Memory B cell (primary cell): ENCODE measurements around the gene TUBB2B.

Experiments used
- ATAC-seq: fragments of 150-1000 bp; cut with Tn5 transposase; 2 replicates; pipeline ENCODE4 v1.10.0; 2021; ENCODE audit warnings: low read depth, mild to moderate bottlenecking, moderate library complexity
- DNase-seq, 2 donors: peaks; one replicate each; pipeline ENCODE4 v3.0.0; 2022; ENCODE audit warnings: low spot score in 2 of 2
- H3K27ac Mint-ChIP-seq: one replicate; pipeline ENCODE4 v1.8.0; 2022; ENCODE audit warnings: mild to moderate bottlenecking, moderate library complexity, mixed read lengths
- H3K27me3 Mint-ChIP-seq: one replicate; pipeline ENCODE4 v1.8.0; 2022; ENCODE audit warnings: mixed read lengths
- H3K36me3 Mint-ChIP-seq: one replicate; pipeline ENCODE4 v1.8.0; 2022; ENCODE audit warnings: mild to moderate bottlenecking, mixed read lengths
- H3K4me1 Mint-ChIP-seq: one replicate; pipeline ENCODE4 v1.8.0; 2022; ENCODE audit warnings: mixed read lengths
- H3K4me3 Mint-ChIP-seq: one replicate; pipeline ENCODE4 v1.8.0; 2022; ENCODE audit warnings: mild to moderate bottlenecking, moderate library complexity, mixed read lengths
- H3K9me3 Mint-ChIP-seq: one replicate; pipeline ENCODE4 v1.8.0; 2022; ENCODE audit warnings: mixed read lengths

Gene TUBB2B

DNA sequence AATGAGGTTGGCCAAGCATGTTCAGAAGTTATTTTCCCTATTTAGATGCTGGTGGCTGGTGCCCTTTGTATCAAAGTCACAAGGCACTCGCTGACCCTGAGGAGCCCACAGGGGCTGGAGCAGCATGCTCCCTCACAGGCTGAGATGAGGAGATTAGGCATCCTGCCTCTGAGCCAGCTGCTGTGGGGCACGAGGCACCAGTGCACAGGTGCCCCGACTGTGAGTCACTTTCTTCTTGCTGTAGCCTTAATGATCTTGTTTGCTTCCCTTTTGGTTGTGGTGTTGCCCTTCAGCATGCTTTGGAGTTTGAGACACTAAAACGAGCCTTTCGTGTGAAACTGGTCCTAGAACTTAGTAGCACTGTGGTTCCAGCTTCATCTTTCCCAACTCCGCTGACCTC, 35.6 kb upstream of the TUBB2B start:
- no peak overlapping the region for H3K4me3 Mint-ChIP-seq

DNA sequence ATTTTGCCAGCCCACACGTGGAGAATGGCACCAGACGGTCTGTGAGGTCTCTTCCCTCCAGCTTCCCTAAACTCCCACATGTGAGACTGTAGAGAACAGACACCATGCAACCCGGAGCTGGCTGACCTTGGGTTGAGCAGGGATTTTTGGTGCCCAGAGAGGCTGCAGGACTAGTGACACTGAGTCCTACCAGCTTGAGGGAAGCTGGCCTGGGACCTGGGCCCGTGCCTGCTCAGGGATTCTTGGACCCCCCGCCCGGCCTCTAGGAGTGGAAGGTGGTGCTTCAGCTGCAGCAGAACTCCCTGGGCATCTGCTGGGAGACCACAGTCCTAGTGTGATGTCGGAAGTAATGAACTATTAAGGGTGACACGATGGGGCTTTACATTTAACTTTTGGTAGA, 34.5 kb upstream of the TUBB2B start:
- Mint-ChIP-seq H3K36me3 (no peaks in the 10 kb centered on the region), H3K4me3 (no peak overlapping the region), H3K4me1 (peaks cover 24% of the 10 kb centered on the region), H3K27ac (no peak overlapping the region), H3K27me3 (no peaks in the 10 kb centered on the region), H3K9me3 (no peaks in the 10 kb centered on the region)
- DNase-seq (no peak), ATAC-seq (no peak)

More for the DNA sequence above, 35.6 kb upstream of the TUBB2B start:
- no peaks in the 10 kb centered on the region for H3K9me3 Mint-ChIP-seq
- no peak for DNase-seq
- H3K27me3 Mint-ChIP-seq, result no peaks in the 10 kb centered on the region
- H3K27ac Mint-ChIP-seq, result peak overlapping the region; percentile 33
- H3K4me1 Mint-ChIP-seq, result peaks cover 24% of the 10 kb centered on the region
- no peak for ATAC-seq
- H3K36me3 Mint-ChIP-seq, result peaks cover 2% of the 10 kb centered on the region

DNA sequence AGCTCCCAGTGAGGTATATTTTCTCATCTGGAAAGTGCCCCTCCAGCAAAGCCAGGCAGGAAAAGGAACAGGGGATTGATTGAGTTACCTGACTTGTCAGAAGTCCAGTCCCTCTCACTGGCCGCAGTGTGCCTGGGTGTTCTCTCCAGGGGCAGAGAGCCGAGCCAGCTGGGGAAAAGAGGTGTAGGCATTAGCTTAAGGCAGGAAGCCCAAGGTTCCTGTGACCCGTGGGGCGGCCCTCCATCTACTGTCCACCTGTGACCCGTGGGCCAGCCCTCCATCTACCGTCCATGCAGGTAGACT, 34.0 kb upstream of the TUBB2B start:
- Mint-ChIP-seq H3K27ac (no peak overlapping the region), H3K4me1 (peaks cover 24% of the 10 kb centered on the region), H3K36me3 (no peaks in the 10 kb centered on the region), H3K9me3 (no peaks in the 10 kb centered on the region), H3K4me3 (no peak overlapping the region), H3K27me3 (no peaks in the 10 kb centered on the region)
- no peak for DNase-seq
- no peak for ATAC-seq

DNA sequence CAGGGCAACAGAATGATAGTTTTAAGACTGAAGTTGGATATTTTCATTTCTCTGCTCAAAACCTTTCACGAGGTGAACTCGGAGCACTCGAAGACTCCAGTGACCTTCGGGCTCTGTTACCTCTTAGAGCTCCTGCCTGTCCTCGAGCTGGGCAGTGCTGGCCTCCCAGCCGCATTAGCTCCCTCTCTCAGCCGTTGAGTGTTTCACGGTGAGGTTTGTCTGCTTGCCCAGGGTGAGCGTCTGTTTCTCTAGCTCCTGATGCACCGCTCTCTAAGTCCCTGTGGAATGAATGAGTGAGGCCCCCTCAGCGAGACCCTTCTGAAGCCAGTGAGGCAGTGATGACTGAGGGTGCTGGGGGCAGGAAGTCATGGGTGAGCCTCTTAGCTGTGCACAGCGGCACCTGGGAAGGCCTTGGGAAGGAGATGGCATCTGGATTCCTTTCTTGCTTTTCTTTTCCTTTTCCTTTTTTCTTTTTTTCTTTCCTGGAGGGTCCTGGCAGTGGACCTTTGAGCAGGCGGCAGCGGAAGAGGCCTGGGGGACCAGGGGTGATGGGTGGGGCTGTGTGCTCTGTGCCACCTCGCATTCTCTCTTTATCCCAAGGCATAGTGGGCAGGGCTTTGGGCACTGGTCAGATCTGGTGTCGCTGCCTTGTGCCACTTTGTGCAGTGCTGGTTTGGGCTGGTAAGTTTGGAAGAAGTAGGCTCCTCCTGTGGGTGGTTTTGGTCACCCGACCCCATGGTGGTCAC, 33.5 kb upstream of the TUBB2B start:
- Mint-ChIP-seq H3K36me3 (no peaks in the 10 kb centered on the region), H3K4me3 (peak overlapping the region; percentile 61), H3K27ac (no peak overlapping the region), H3K4me1 (peaks cover 24% of the 10 kb centered on the region), H3K9me3 (no peaks in the 10 kb centered on the region), H3K27me3 (no peaks in the 10 kb centered on the region)
- ATAC-seq (no peak), DNase-seq (no peak)

DNA sequence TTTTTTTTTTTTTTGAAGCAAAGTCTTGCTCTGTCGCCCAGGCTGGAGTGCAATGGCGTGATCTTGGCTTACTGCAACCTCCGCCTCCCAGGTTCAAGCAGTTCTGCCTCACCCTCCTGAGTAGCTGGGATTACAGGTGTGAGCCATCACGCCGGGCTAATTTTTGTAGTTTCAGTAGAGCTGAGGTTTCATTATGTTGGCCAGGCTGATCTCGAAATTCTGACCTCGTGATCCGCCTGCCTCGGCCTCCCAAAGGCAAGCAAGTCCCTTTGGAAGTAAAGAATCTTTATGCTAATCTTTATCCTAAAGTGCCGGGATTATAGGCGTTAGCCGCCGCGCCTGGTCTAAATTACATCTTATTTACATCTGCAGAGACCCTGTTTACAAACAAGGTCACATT, 32.8 kb upstream of the TUBB2B start:
- peak overlapping the region; percentile 61 for H3K4me3 Mint-ChIP-seq
- no peaks in the 10 kb centered on the region for H3K27me3 Mint-ChIP-seq
- no peaks in the 10 kb centered on the region for H3K9me3 Mint-ChIP-seq
- DNase-seq (no peak), ATAC-seq (no peak)
- H3K27ac Mint-ChIP-seq, result no peak overlapping the region
- no peaks in the 10 kb centered on the region for H3K36me3 Mint-ChIP-seq
- peaks cover 24% of the 10 kb centered on the region for H3K4me1 Mint-ChIP-seq

DNA sequence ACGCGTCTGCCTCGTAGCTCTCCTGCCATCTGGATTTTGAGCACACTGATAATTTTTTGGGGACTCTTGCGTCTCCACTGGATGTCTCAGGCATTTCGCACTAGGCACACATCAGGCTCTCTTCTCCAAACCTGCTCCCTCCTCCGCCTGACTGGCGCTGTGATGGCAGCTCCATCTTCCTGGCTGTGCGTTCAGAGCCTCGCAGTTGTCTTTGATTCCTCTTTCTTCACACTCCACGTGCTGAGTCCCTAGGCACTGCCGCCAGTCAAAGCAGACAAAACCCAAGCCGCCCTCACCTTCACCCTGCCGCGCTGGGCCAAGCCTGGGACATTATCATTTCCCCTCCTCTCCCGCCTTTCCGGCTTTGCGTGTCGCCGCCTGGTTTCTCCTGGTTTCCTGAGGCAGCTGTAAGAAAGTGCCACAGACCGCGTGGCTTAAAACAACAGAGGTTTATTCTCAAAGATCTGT, 32.1 kb upstream of the TUBB2B start:
- H3K36me3 Mint-ChIP-seq, result no peaks in the 10 kb centered on the region
- H3K9me3 Mint-ChIP-seq, result no peaks in the 10 kb centered on the region
- ATAC-seq, result peak; percentile 39
- DNase-seq, result peak; percentile 7 to 34
- H3K27ac Mint-ChIP-seq, result peak overlapping the region; percentile 80
- H3K4me1 Mint-ChIP-seq, result peaks cover 24% of the 10 kb centered on the region
- H3K27me3 Mint-ChIP-seq, result no peaks in the 10 kb centered on the region
- H3K4me3 Mint-ChIP-seq, result peak overlapping the region; percentile 96

DNA sequence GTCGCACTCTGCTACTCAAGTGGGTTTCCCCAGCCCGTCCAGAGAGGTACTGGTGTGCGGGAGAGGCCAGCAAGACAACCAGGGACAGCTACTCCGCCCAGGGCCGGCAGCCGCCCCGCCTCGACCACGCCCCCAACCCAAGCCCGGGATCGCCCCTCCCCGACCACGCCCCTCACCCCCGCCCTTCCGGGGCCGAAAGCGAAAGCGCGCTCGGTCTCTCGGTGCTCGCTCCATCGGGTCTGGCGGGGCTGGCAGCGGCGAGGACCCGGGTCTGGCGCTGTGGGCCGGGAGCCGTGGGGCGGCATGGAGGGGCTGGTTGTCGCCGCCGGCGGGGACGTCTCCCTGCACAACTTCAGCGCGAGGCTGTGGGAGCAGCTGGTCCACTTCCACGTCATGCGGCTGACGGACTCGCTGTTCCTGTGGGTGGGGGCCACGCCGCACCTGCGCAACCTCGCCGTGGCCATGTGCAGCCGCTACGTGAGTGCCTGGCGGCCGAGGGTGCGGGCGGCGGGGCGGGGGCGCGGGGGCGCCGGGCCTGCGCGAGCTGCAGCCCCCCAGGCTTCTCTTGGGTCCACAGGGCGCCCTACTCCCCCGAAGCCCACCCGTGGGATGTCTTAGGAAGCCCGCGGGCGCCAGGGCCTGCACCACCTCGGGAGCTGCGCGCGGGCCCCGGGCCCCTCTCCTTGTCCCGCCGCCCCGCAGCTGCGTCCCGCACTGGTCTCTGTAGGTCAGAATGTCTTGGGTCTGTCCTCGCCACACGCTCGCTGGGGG, 31.5 kb upstream of the TUBB2B start, which contains the start of gene PSMG4:
TSS of gene PSMG4 (plus strand) at position 228 of the 771 bp plus-strand sequence. CDS start at position 304, 76 bp downstream.
- no peaks in the 10 kb centered on the region for H3K36me3 Mint-ChIP-seq
- no peaks in the 10 kb centered on the region for H3K27me3 Mint-ChIP-seq
- H3K9me3 Mint-ChIP-seq, result no peaks in the 10 kb centered on the region
- peak within 1 kb of the TSS; percentile 80 for H3K27ac Mint-ChIP-seq
- H3K4me3 Mint-ChIP-seq, result peak within 1 kb of the TSS; percentile 96
- H3K4me1 Mint-ChIP-seq, result peaks cover 22% of the 10 kb centered on the region
- ATAC-seq (peak; percentile 85), DNase-seq (peak; percentile 91 to 97)

DNA sequence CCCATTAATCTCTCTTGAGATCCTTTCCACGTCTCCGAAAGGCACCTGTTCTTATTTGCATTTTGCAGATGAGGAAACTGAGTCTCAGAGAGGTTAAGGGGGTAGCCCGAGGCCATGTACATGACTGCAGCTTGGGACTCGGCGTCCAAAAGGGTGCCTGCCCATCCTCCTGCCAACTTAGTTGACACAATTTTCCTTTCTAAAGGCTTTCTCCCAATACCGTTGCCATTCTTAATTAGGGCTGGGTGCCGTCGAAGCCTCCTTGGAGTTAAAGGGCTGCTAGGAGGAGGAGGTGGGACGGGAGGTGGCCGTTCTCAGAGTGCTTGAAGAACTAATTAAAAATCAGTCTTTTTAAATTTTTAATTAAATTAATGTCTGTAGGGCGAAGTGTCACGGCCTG, 30.7 kb upstream of the TUBB2B start:
- no peaks in the 10 kb centered on the region for H3K27me3 Mint-ChIP-seq
- H3K4me3 Mint-ChIP-seq, result peak overlapping the region; percentile 79
- no peaks in the 10 kb centered on the region for H3K9me3 Mint-ChIP-seq
- no peaks in the 10 kb centered on the region for H3K36me3 Mint-ChIP-seq
- DNase-seq (no peak), ATAC-seq (no peak)
- peaks cover 20% of the 10 kb centered on the region for H3K4me1 Mint-ChIP-seq
- H3K27ac Mint-ChIP-seq, result no peak overlapping the region

DNA sequence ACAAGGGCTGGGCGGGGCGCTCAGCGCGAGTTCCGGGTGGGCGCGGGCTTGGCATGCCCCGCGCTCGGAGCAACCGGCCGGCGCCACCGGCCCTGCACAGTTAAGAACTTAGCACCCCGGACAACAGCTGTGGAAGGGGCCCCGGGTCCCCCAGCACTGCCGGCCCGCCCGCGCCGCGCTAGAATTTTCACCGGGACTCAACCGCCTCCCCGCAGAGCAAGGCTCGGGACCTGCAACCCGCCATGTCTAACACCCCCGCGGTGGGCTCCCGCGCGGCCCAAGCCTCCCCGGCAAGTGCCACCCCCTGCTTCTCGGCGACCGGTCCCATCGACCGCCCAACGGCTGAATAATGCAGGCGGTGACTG, 26.1 kb upstream of the TUBB2B start:
- Mint-ChIP-seq H3K4me3 (no peak overlapping the region), H3K36me3 (peaks cover 3% of the 10 kb centered on the region), H3K27me3 (peaks cover 12% of the 10 kb centered on the region), H3K27ac (no peak overlapping the region), H3K9me3 (no peaks in the 10 kb centered on the region), H3K4me1 (peaks cover 4% of the 10 kb centered on the region)
- ATAC-seq, result no peak
- no peak for DNase-seq

DNA sequence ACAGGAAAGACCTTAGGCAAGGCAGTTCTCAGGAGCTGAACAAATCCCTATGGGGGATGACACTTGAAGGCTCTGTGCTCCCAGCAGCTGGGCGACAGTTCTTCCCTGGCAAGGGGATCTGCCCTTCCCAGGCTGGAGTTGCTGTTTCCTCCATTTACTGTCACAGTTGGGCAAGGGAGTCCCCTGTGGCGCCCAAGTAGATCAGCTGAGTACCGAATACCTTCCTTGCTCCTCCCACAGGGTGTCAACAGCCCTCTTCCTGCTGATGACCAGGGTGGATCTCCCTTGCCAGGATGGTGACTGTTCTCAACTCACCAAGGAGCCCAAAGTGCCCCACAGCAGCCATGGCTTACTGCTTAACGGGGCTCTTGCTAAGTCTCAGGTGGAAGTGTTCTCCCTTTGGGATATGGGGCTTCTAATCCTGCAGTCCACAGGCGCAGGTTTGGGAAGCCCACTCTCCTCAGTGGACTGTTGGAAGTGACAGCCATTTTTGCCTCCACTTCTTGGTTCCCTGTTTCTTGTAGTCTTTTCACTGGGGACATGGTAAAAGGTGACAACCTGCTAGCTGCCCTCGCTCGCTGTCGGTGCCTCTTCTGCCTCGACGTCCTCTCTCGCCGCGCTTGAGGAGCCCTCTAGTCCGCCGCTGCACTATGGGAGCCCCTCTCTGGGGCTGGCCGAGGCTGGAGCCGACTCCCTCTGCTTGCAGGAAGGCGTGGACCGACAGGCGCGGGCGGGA, 25.6 kb upstream of the TUBB2B start:
- no peak overlapping the region for H3K27ac Mint-ChIP-seq
- no peak for ATAC-seq
- H3K27me3 Mint-ChIP-seq, result peaks cover 16% of the 10 kb centered on the region
- H3K4me3 Mint-ChIP-seq, result no peak overlapping the region
- H3K36me3 Mint-ChIP-seq, result peaks cover 3% of the 10 kb centered on the region
- H3K4me1 Mint-ChIP-seq, result peaks cover 4% of the 10 kb centered on the region
- no peaks in the 10 kb centered on the region for H3K9me3 Mint-ChIP-seq
- no peak for DNase-seq

DNA sequence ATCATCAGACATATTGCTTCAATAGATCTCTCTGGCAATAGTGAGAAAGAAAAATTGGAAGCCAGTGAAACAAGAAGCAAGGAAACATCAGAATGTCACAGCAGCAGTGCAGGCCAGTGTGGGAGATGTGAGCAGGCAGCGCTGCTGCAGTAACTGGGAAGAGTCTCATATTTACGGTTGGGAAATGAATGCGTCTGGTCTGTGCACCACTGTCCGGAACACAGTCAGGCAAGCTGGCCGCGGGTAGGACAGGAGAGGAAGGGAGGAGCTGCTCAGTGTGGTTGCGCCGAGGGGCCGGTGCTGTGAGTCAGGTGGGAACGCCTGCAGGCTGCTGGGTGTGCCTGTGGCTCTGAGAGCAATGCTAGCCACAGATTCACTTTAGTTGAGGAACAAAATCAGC, 24.9 kb upstream of the TUBB2B start:
- peaks cover 4% of the 10 kb centered on the region for H3K4me1 Mint-ChIP-seq
- H3K9me3 Mint-ChIP-seq, result no peaks in the 10 kb centered on the region
- peaks cover 18% of the 10 kb centered on the region for H3K27me3 Mint-ChIP-seq
- no peak overlapping the region for H3K4me3 Mint-ChIP-seq
- no peak for ATAC-seq
- DNase-seq, result no peak
- H3K36me3 Mint-ChIP-seq, result peaks cover 3% of the 10 kb centered on the region
- H3K27ac Mint-ChIP-seq, result no peak overlapping the region

DNA sequence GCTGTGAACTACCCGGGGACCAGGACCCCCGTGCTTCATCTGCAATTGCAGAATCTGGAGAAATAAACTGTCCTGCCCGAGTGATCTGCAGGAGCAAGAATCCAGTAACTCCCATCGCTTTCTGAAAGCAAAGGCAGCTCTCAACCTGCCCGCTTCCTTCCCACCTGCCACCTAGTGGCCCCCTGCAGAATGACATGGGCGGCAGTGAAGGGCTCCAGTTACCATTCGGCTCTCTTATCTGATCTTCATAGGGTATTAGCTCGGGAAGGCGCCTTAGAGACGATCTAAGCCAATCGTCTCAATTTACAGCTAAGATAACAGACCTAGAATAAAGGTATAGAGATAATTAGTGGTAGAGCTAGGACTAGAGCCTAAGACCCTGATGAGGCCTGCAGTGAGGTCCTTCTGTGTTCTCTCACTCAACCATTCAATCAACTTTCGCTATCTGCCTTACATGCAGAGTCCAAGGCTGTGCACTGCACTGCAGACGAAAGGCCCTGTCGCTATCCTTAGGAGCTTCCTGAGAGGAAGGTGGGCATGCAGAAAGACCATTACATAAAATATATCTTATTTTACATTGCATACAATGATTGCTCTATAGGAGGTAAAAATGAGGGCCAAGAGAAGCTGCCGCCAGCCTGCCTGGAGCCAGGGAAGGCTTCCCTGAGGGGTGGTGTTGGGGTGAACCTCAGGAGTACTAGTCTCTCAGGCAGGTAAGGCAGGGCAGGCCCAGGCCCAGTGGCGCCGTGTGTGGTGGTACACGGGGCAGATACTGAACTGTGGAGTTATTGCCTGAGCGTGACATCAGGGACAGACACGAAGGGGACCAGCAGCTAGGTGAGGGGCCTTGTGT, 24.2 kb upstream of the TUBB2B start:
- Mint-ChIP-seq H3K4me3 (peak overlapping the region; percentile 2), H3K9me3 (no peaks in the 10 kb centered on the region), H3K4me1 (peaks cover 4% of the 10 kb centered on the region), H3K27me3 (peaks cover 18% of the 10 kb centered on the region), H3K36me3 (peaks cover 3% of the 10 kb centered on the region), H3K27ac (no peak overlapping the region)
- DNase-seq (peak; percentile 76), ATAC-seq (peak; percentile 96)

DNA sequence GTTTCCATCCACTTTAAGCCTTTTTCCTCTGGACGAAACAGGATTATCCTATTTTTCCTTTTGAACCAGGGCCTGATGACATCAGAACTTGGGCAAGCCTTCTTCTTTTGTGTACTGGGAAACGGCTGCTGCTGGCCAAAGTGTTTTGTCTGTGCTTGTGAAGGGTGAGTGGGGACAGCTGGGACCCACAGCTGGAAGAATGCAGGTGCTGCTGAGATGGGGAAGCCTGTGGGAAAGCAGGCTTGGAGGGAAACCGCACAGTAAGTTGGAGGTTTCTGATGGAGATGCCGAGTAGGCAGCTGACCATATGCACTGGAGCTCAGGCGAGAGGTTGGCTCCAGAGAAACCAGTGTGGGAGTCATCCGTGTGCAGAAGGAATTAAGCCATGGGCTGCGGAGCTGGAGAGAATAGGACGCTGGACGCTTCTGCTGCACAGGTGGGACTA, 22.8 kb upstream of the TUBB2B start:
- Mint-ChIP-seq H3K9me3 (no peaks in the 10 kb centered on the region), H3K36me3 (peaks cover 3% of the 10 kb centered on the region), H3K27ac (no peak overlapping the region), H3K4me1 (peaks cover 4% of the 10 kb centered on the region), H3K27me3 (peaks cover 18% of the 10 kb centered on the region), H3K4me3 (no peak overlapping the region)
- ATAC-seq (no peak), DNase-seq (no peak)
